Ascending aorta (tissue), 2 donors: Measurements from ENCODE around the gene ADAMTSL3. TPM values are rescaled to one million over a fixed set of nuclear protein-coding genes. Genes with fewer than 3 reads are reported as not detected.

Experiments used
- DNase-seq, 2 donors: peaks; one replicate each; pipeline ENCODE4 v3.0.0-alpha.2; 2019; ENCODE audit warnings: low spot score in 2 of 2
- H3K27ac ChIP-seq, 2 donors: fragments of 200-600 bp; sonication (generic); one replicate each; pipeline ENCODE4 v1.5.1; 2016 to 2017; ENCODE audit warnings: mild to moderate bottlenecking in 1 of 2
- H3K27me3 ChIP-seq: fragments of 200-600 bp; sonication (generic); one replicate; pipeline ENCODE4 v1.5.1; 2017
- H3K36me3 ChIP-seq, 2 donors: fragments of 200-600 bp; sonication (generic); one replicate each; pipeline ENCODE4 v1.5.1; 2016
- H3K4me1 ChIP-seq, 2 donors: fragments of 200-600 bp; sonication (generic); one replicate each; pipeline ENCODE4 v1.5.1; 2016 to 2017; ENCODE audit warnings: mild to moderate bottlenecking in 1 of 2
- H3K4me3 ChIP-seq, 2 donors: fragments of 200-600 bp; sonication (generic); one replicate each; pipeline ENCODE4 v1.5.1; 2016 to 2017; ENCODE audit warnings: mild to moderate bottlenecking in 1 of 2
- H3K9me3 ChIP-seq, 2 donors: fragments of 200-600 bp; sonication (generic); one replicate each; pipeline ENCODE4 v1.5.1; 2016
- CTCF ChIP-seq, 3 experiments: fragments of 200-600 bp in 2 of 3; fragments of 450-650 bp in 1 of 3; sonication (generic) in 2 of 3; IDR thresholded peaks; one replicate each; pipeline ENCODE4 v1.5.1; 2016 to 2019; ENCODE audit warnings: antibody characterized with exemption in 3 of 3, mild to moderate bottlenecking in 1 of 3, moderate library complexity in 1 of 3
- intact Hi-C: fragments of 100-400 bp; cut with DNase I; formaldehyde crosslinking; loops from one replicate; pipeline ENCODE4 v1.15.1; 2023
- total RNA-seq: library from RNA; depleted of rRNA; stranded (reverse); fragments of >200 nt; gene quantifications from one replicate; pipeline ENCODE4 v1.1.0, GENCODE V29; 2016

ADAMTSL3 gene
- total RNA-seq, 1 donor from 2014 or later = 28.1 TPM

GRCh38 chr15:83984601-83985000 lies 330.7 kb downstream of the ADAMTSL3 start:
- Histone ChIP-seq H3K27ac (no peak overlapping the region), H3K27me3 (no peaks in the 10 kb centered on the region), H3K4me3 (no peak overlapping the region), H3K4me1 (peaks cover 0 to 10% of the 10 kb centered on the region in 2 donors), H3K36me3 (peaks cover 5 to 15% of the 10 kb centered on the region in 2 donors), H3K9me3 (no peaks in the 10 kb centered on the region)
- no peak for TF ChIP-seq CTCF (IDR thresholded peaks at IDR 0.05)
- DNase-seq = no peak
- intact Hi-C loops = no loop called here

- H3K36me3 ChIP-seq = no peaks in the 10 kb centered on the region
- peak overlapping the region; percentile 70 to 79 for H3K27ac ChIP-seq
- no peaks in the 10 kb centered on the region for H3K27me3 ChIP-seq
- no peaks in the 10 kb centered on the region for H3K9me3 ChIP-seq
- no peak for TF ChIP-seq CTCF (IDR thresholded peaks at IDR 0.05)
- intact Hi-C loops = no loop called here
- no peak overlapping the region for H3K4me3 ChIP-seq
- H3K4me1 ChIP-seq = peaks cover 3 to 31% of the 10 kb centered on the region in 2 donors
- peak in 1 of 2 donors; percentile 68 for DNase-seq
Observed at GRCh38 chr15:83991163-83991562, 337.2 kb downstream of the ADAMTSL3 start.

- no peak for DNase-seq
- Histone ChIP-seq H3K4me3 (no peak overlapping the region), H3K9me3 (no peaks in the 10 kb centered on the region), H3K4me1 (peaks cover 3 to 31% of the 10 kb centered on the region in 2 donors), H3K27me3 (no peaks in the 10 kb centered on the region), H3K36me3 (no peaks in the 10 kb centered on the region), H3K27ac (peak overlapping the region; percentile 70 to 79)
- TF ChIP-seq CTCF (IDR thresholded peaks at IDR 0.05) = no peak
- intact Hi-C loops = no loop called here
Observed at GRCh38 chr15:83992324-83993031, 338.6 kb downstream of the ADAMTSL3 start.

GRCh38 chr15:83993591-83993990 lies 339.7 kb downstream of the ADAMTSL3 start:
- H3K27ac ChIP-seq = no peak overlapping the region
- no peaks in the 10 kb centered on the region for H3K27me3 ChIP-seq
- H3K36me3 ChIP-seq = no peaks in the 10 kb centered on the region
- peaks cover 3 to 31% of the 10 kb centered on the region in 2 donors for H3K4me1 ChIP-seq
- H3K4me3 ChIP-seq = no peak overlapping the region
- intact Hi-C loops = no loop called here
- H3K9me3 ChIP-seq = no peaks in the 10 kb centered on the region
- no peak for TF ChIP-seq CTCF (IDR thresholded peaks at IDR 0.05)
- DNase-seq = no peak

- Histone ChIP-seq H3K4me3 (no peak overlapping the region), H3K36me3 (no peaks in the 10 kb centered on the region), H3K27ac (no peak overlapping the region), H3K9me3 (no peaks in the 10 kb centered on the region), H3K27me3 (no peaks in the 10 kb centered on the region), H3K4me1 (no peaks in the 10 kb centered on the region)
- DNase-seq = no peak
- no peak for TF ChIP-seq CTCF (IDR thresholded peaks at IDR 0.05)
- intact Hi-C loops = no loop called here
Observed at GRCh38 chr15:83998486-83998885, 344.6 kb downstream of the ADAMTSL3 start.
